Hippocampal formation (tissue), 2 donors: ENCODE data around the gene BCAR1.
A peak's percentile ranks its signal among the peaks of the same experiment; 100 is the strongest.
"Not testable (repeated sequence)": the region's sequence is repeated elsewhere in the genome, so short reads cannot be mapped to it uniquely, and the experiment has no call there.

Experiments
- DNase-seq, 2 donors: peaks; one replicate each; lab custom pipeline; 2025; lab: John Stamatoyannopoulos, UW

The BCAR1 gene

DNA sequence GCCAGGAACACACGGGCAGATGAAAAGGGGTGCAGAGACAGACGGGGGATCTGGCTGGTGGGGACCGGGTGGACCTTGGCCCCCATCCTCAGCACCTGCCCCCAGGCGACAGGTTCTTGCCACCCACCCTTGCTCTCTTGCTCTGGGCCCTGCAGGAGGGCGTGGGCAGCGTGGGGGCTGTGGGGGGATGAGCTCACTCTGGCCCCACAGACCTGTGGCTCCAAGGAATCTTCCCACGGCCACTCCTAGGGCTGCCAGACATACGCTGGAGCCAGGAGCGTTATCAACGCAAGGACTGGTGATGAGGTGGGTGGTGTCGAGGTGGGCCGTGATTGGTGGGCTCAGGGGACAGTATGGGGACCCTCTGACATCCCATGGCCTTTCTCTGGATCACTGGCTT is 26.3 kb downstream of the BCAR1 start:
- no peak for DNase-seq

- DNase-seq: no peak
Observed at GRCh38 chr16:75224306-75225082, 26.9 kb downstream of the BCAR1 start.

DNA sequence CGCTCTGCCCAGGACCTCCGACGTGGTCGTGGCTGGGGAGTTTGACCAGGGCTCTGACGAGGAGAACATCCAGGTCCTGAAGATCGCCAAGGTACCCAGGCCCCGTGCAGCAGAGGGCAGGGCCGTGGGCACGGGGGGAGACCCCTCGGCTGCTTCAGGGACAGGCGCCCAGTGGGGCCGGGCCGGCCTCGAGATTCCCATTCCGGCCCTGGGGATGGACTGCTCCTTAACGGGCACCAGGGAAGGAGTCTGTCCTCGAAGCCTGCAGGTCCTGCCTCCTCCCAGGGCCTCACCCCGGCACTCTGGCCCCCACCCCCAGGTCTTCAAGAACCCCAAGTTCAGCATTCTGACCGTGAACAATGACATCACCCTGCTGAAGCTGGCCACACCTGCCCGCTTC is 28.3 kb downstream of the BCAR1 start:
- not testable (repeated sequence) for DNase-seq

GRCh38 chr16:75222271-75222783 is 29.1 kb downstream of the BCAR1 start:
- DNase-seq: no peak

DNA sequence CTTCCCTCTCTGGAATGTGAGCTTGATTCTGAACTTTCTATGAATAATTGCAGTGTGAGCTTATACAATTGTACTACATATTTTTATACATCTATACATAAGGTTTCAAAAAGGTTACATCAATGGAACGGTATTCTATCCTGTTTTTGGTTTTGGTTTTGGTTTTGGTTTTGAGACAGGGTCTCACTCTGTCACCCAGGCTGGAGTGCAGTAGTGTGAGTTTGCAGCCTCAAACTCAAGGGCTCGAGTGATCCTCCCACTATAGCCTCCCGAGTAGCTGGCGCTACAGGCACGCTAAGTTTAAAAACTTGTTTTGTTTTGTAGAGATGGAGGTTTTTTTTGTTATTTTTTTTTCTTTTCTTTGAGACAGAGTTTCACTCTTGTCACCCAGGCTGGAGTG is 31.6 kb downstream of the BCAR1 start:
- no peak for DNase-seq

DNA sequence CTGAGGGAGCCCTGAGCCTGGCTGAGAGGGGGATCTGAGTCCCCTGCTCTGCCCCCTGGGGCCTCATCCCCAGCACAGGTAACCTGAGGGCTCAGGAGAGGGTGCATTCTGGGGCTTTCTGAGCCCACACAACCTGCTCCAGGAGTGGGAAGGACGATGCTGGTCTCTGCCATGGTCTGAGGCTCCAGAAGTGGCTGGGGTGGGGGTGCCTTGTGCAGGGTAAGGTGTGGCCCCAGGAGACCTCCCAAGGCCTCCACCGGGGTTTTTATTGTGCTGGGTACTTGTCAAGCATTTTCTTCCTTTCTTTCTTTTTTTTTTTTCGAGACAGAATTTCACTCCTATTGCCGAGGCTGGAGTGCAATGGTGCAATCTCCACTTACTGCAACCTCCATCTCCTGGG is 32.3 kb downstream of the BCAR1 start:
- DNase-seq: no peak

- peak in 1 of 2 donors; percentile 36 for DNase-seq
Observed at GRCh38 chr16:75218256-75219076, 33.0 kb downstream of the BCAR1 start, which contains the start of gene CTRB1. CTRB1 (plus strand) TSS chr16:75218988; CDS start chr16:75219008, 20 bp downstream.

- no peak for DNase-seq
Observed at GRCh38 chr16:75217389-75217851, 34.0 kb downstream of the BCAR1 start.

GRCh38 chr16:75216576-75216975 is 34.8 kb downstream of the BCAR1 start:
- DNase-seq: no peak

DNA sequence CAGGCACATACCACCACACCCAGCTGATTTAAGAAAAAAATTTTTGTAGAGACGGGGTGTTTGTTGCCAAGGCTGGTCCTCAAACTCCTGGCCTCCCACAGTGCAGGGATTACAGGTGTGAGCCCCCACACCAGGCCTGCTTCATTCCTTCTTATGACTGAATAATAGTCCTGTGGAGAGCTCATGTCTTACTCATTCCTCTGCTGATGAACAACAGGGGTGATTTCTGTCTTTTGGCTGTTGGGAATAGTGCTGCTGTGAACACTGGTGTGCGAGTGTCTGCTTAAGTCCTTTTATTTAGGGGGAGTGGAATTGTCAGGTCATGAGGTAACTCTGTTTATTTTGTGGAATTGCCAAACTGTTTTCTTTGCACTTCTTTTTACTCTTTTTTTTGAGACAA is 35.3 kb downstream of the BCAR1 start:
- DNase-seq: no peak

- DNase-seq: not testable (repeated sequence)
Observed at GRCh38 chr16:75211286-75211685, 40.1 kb downstream of the BCAR1 start.

GRCh38 chr16:75209944-75210343 is 41.5 kb downstream of the BCAR1 start:
- DNase-seq: no peak

DNA sequence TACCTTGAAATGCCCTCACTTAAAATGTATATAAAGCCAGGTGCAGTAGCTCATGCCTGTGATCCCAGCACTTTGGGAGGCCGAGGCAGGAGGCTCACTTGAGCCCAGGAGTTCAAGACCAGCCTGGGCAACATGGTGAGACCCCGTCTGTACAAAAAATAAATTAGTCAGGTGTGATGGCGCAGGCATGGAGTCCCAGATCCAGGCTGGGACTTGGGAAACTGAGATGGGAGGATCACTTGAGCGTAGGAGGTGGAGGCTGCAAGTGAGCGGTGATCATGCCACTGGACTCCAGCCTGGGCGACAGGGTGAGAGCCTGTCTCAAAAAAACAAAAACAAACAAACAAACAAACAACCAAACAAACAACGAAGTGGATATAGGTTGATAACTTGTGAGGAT is 41.9 kb downstream of the BCAR1 start:
- DNase-seq: not testable (repeated sequence)

DNA sequence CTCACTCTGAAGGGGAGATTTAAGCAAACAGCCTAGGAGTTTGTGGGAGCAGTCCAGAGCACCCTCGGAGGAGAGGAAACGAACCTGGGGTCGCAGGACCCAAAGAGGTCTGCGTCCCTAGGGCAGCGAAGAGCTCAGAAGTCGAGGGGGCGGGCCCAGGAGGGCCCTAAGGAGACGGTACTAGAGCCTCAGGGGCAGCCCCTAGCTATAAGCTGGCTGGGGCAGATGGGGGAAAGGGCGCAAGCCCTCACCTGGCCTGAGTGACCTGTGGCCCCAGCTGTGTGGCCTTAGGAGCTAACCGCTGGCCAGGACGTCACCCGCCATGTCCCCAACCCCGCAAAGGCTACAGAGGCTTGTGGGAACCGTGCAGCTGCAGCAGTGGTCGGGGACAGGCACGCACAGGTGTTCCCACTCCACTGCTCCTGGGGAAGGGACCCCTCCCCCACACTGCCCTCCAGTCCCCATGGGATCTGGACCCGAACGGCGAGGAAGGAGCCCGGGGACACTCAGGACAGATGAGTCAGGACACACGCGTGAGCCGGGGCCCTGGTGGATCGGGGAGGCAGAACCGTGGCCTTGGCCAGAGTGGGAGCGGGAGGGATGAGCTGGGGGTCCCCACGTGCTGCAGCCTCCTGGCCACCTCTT is 42.4 kb downstream of the BCAR1 start:
- no peak for DNase-seq

GRCh38 chr16:75208242-75208825 is 43.1 kb downstream of the BCAR1 start:
- DNase-seq: no peak

- no peak for DNase-seq
Observed at GRCh38 chr16:75207831-75208230, 43.6 kb downstream of the BCAR1 start.

GRCh38 chr16:75206749-75207451 is 44.5 kb downstream of the BCAR1 start, which contains the start of gene CTRB2:
CTRB2 (minus strand) TSS chr16:75207161; CDS start chr16:75207141, 20 bp downstream.
- DNase-seq: no peak

- DNase-seq: not testable (repeated sequence)
Observed at GRCh38 chr16:75205961-75206748, 45.3 kb downstream of the BCAR1 start.

DNA sequence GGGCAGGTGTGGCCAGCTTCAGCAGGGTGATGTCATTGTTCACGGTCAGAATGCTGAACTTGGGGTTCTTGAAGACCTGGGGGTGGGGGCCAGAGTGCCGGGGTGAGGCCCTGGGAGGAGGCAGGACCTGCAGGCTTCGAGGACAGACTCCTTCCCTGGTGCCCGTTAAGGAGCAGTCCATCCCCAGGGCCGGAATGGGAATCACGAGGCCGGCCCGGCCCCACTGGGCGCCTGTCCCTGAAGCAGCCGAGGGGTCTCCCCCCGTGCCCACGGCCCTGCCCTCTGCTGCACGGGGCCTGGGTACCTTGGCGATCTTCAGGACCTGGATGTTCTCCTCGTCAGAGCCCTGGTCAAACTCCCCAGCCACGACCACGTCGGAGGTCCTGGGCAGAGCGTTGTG is 46.0 kb downstream of the BCAR1 start:
- not testable (repeated sequence) for DNase-seq

DNA sequence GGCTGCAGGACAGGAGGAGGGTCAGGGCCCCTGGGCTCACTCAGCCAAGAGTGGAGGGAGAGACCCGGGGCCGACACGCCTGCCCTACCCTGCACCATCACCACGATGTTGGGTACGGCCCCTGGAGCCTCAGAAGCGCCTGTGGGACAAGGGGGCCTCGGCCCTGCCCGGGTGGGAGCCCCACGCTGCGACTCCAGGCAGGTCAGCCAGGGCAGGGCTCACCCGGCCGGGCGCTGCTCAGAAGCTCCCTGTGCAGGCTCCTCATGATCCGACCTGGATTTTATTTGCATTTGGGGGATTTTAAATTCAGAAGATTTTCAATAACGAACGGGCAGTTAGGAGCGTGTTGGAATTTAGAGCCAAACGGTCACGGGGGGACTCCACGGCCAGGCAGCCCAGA is 46.5 kb downstream of the BCAR1 start:
- not testable (repeated sequence) for DNase-seq
